Calu3 (cell line): ENCODE results near the gene SMYD4. TPM values are rescaled to one million over a fixed set of nuclear protein-coding genes. Genes with fewer than 3 reads are reported as not detected.

Source experiments
- BruUV-seq: library from RNA; stranded (reverse); fragments of 400-500 nt; replicated peaks from 2 replicates; lab custom pipeline; 2021; lab: Mats Ljungman, UMichigan
- CTCF ChIA-PET: fragments of 300-600 bp; sonication (Branson Sonifier 250); formaldehyde crosslinking; loops from one replicate; lab custom pipeline; 2022; ENCODE audit warnings: antibody characterized with exemption; lab: Charles Lee
- DNase-seq: peaks from one replicate; pipeline ENCODE4 v3.0.0; 2022
- H3K27ac Mint-ChIP-seq: one replicate; pipeline ENCODE4 v1.8.0; 2022; ENCODE audit warnings: mixed read lengths; ENCODE audit not compliant: unreplicated experiment
- H3K27me3 Mint-ChIP-seq: one replicate; pipeline ENCODE4 v1.8.0; 2022; ENCODE audit warnings: mixed read lengths; ENCODE audit not compliant: unreplicated experiment
- H3K36me3 Mint-ChIP-seq: one replicate; pipeline ENCODE4 v1.8.0; 2022; ENCODE audit warnings: mild to moderate bottlenecking, moderate library complexity, mixed read lengths; ENCODE audit not compliant: insufficient read depth, unreplicated experiment
- H3K4me1 Mint-ChIP-seq: one replicate; pipeline ENCODE4 v1.8.0; 2022; ENCODE audit warnings: mild to moderate bottlenecking, low read depth, mixed read lengths; ENCODE audit not compliant: unreplicated experiment
- H3K4me3 Mint-ChIP-seq: one replicate; pipeline ENCODE4 v1.8.0; 2022; ENCODE audit warnings: mild to moderate bottlenecking, low read depth, moderate library complexity, mixed read lengths; ENCODE audit not compliant: unreplicated experiment
- H3K9me3 Mint-ChIP-seq: one replicate; pipeline ENCODE4 v1.8.0; 2022; ENCODE audit warnings: low read depth, mixed read lengths; ENCODE audit not compliant: unreplicated experiment
- CTCF ChIP-seq: fragments of 200-600 bp; IDR thresholded peaks from one replicate; pipeline ENCODE4 v1.8.0; 2022; ENCODE audit warnings: antibody characterized with exemption; ENCODE audit not compliant: unreplicated experiment
- intact Hi-C: fragments of 100-400 bp; cut with micrococcal nuclease; formaldehyde crosslinking; loops from one replicate; pipeline ENCODE4 v1.10.0; 2022; ENCODE audit not compliant: unreplicated experiment
- total RNA-seq: library from RNA; stranded (reverse); gene quantifications from 2 replicates; pipeline ENCODE4 v1.2.3, GENCODE V29; 2022

Gene SMYD4
- total RNA-seq, 1 experiment from 2014 or later = 20.7 TPM

DNA sequence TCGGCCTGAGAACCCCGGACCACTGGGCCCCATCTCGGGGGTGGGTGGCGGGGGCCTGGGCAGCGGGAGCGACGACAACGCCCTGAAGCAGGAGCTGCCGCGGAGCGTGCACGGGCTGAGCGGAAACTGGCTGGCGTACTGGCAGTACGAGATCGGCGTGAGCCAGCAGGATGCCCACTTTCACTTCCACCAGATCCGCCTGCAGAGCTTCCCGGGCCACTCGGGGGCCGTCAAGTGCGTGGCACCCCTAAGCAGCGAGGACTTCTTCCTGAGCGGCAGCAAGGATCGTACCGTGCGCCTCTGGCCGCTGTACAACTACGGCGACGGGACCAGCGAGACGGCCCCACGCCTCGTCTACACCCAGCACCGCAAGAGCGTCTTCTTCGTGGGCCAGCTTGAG lies 95.9 kb downstream of the SMYD4 start:
- CTCF ChIA-PET = no interaction called here
- no peaks in the 10 kb centered on the region for H3K27me3 Mint-ChIP-seq

GRCh38 chr17:1732833-1733321 lies 96.8 kb downstream of the SMYD4 start:
- H3K27me3 Mint-ChIP-seq = no peaks in the 10 kb centered on the region
- H3K4me3 Mint-ChIP-seq = no peak overlapping the region
- no TSS peak for BruUV-seq
- no peak for TF ChIP-seq CTCF
- H3K36me3 Mint-ChIP-seq = no peaks in the 10 kb centered on the region
- no peak overlapping the region for H3K27ac Mint-ChIP-seq
- DNase-seq = no peak
- intact Hi-C loops = no loop called here
- no peaks in the 10 kb centered on the region for H3K4me1 Mint-ChIP-seq
- H3K9me3 Mint-ChIP-seq = no peaks in the 10 kb centered on the region
- CTCF ChIA-PET = interaction anchor here (0.5 kb wide), 1 partner anchor 118 kb away, joined by 3 read pairs; no protein-coding TSS in a partner anchor

More for the DNA sequence above, 95.9 kb downstream of the SMYD4 start:
- H3K27ac Mint-ChIP-seq = no peak overlapping the region
- intact Hi-C loops = no loop called here
- H3K9me3 Mint-ChIP-seq = no peaks in the 10 kb centered on the region
- no peaks in the 10 kb centered on the region for H3K4me1 Mint-ChIP-seq
- DNase-seq = no peak
- H3K4me3 Mint-ChIP-seq = no peak overlapping the region
- no TSS peak for BruUV-seq
- H3K36me3 Mint-ChIP-seq = no peaks in the 10 kb centered on the region
- no peak for TF ChIP-seq CTCF

GRCh38 chr17:1732241-1732832 lies 97.4 kb downstream of the SMYD4 start:
- DNase-seq = no peak
- no peak overlapping the region for H3K4me3 Mint-ChIP-seq
- H3K27ac Mint-ChIP-seq = no peak overlapping the region
- BruUV-seq = no TSS peak
- CTCF ChIA-PET = no interaction called here
- no peaks in the 10 kb centered on the region for H3K9me3 Mint-ChIP-seq
- H3K27me3 Mint-ChIP-seq = no peaks in the 10 kb centered on the region
- TF ChIP-seq CTCF = no peak
- intact Hi-C loops = no loop called here
- H3K4me1 Mint-ChIP-seq = no peaks in the 10 kb centered on the region
- H3K36me3 Mint-ChIP-seq = no peaks in the 10 kb centered on the region

DNA sequence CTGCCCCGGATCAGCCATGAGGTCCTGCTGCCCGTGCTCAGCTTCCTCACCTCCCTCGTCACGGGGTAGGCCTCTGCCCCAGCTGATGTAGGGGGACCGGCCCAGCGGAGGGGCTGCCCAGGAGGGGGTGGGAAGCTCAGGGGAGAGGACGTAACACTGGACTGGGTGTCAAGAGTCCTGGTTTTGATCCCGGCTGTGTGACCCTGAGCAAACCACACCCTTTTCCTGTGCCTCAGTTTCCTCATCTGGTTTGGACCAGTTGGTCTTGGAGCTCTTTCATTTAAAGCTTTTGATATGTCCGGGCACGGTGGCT lies 98.6 kb downstream of the SMYD4 start:
- Mint-ChIP-seq H3K4me3 (no peak overlapping the region), H3K27me3 (no peaks in the 10 kb centered on the region), H3K4me1 (no peaks in the 10 kb centered on the region), H3K27ac (no peak overlapping the region), H3K9me3 (no peaks in the 10 kb centered on the region), H3K36me3 (no peaks in the 10 kb centered on the region)
- CTCF ChIA-PET = interaction anchor here (0.6 kb wide), 1 partner anchor 34 kb away, joined by 3 read pairs; no protein-coding TSS in a partner anchor
- DNase-seq = no peak
- intact Hi-C loops = no loop called here
- no peak for TF ChIP-seq CTCF
- BruUV-seq = no TSS peak
